ENCODE data around the gene THUMPD2.
"Not testable (repeated sequence)": the region's sequence is repeated elsewhere in the genome, so short reads cannot be mapped to it uniquely, and the experiment has no call there.

Gene THUMPD2, protein sequence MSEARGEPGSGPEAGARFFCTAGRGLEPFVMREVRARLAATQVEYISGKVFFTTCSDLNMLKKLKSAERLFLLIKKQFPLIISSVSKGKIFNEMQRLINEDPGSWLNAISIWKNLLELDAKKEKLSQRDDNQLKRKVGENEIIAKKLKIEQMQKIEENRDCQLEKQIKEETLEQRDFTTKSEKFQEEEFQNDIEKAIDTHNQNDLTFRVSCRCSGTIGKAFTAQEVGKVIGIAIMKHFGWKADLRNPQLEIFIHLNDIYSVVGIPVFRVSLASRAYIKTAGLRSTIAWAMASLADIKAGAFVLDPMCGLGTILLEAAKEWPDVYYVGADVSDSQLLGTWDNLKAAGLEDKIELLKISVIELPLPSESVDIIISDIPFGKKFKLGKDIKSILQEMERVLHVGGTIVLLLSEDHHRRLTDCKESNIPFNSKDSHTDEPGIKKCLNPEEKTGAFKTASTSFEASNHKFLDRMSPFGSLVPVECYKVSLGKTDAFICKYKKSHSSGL

DNA sequence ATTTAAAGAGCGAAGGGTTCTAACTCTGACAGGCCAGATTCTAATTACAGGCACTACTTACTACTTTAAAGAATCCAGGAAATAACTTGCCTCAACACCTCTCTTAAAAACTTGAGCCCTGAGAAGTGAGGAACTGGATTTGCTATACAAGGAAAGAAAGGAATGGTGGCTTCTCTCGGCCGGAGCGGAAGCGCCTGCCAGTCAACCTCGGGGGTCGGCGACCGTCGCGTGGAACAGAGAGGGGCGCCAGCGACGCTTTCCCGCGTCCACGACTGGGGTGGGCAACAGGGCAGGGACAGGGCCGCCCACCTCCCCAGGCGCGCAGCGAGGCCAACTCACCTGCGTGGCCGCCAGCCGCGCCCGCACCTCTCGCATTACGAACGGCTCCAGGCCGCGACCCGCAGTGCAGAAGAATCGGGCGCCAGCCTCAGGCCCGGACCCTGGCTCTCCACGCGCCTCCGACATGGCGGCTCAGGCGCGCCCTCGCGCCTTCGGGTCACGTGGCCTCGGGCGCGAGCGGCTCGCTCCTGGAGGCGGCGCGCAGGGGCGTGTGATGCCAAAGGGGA lies at the start of gene THUMPD2:
THUMPD2 (minus strand) TSS at position 484 of the 566 bp plus-strand sequence; CDS start at position 465, 19 bp downstream.
- DNase-seq = peak; percentile 94

GRCh38 chr2:39821871-39822270 lies 42.8 kb upstream of the THUMPD2 start:
- DNase-seq = peak; percentile 20

GRCh38 chr2:39816845-39817244 lies 37.8 kb upstream of the THUMPD2 start:
- no peak for DNase-seq

- DNase-seq = no peak
Observed at GRCh38 chr2:39816428-39816827, 37.4 kb upstream of the THUMPD2 start.

DNA sequence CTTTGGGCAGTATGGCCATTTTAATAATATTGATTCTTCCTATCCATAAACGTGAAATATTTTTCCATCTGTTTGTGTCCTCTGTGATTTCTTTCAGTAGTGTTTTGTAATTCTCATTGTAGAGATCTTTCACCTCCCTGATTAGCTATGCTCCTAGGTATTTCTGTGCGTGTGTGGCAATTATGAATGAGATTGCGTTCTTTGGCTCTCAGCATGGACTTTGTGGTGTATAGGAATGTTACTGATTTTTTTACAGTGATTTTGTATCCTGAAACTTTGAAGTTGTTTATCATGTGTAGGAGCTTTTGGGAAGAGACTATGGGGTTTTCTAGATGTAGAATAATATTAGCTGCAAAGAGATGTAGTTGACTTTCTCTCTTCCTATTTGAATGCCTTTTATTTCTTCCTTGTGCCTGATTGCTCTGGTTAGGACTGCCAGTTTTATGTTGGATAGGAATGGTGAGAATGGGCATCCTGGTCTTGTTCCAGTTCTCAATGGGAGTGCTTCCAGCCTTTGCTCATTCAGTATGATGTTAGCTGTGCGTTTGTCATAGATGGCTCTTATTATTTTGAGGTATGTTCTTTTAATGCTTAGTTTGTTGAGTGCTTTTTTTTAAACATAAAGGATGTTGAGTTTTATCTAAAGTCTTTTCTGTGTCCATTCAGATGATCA lies 27.0 kb upstream of the THUMPD2 start:
- DNase-seq = no peak

- DNase-seq = no peak
Observed at GRCh38 chr2:39803839-39804238, 24.8 kb upstream of the THUMPD2 start.

DNA sequence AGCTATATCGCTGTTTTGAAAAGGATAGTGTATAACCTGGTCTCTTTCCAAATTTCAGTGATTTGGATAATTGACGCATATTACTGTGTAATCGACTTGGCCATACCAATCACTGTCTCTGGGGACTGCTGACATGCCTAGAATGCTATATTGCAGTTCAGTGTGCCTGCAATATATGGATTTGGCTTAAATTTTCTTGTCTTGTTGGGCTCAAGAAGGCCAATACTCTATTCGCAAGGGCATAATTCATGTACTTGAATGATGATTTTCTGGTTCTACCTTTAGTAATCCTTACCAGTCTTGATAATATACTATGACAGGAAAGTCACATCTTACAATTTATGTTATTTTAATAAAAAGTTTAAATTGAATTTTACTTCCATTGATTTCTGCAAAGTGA lies 21.7 kb upstream of the THUMPD2 start:
- no peak for DNase-seq

DNA sequence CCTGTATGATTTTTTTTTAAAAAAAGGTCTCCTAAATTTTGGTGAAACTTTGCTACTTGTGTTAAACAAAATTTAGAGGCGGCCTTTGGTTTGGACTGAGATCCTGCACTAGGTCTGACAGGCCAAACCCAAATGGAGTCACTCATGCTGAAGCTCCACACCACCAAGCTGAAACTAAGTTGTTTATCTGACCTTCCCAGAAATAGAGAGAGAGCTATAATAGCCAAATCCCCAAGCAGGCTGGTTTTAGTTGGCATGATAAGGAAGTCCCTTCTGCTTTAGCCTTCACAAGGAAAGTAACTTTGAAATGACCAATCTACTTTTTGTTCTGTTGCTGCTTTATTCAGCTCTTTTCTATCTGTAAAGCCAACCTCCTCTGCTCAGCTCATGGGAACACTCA lies 17.1 kb upstream of the THUMPD2 start:
- DNase-seq = no peak

GRCh38 chr2:39790216-39790818 lies 11.3 kb upstream of the THUMPD2 start:
- DNase-seq = not testable (repeated sequence)

GRCh38 chr2:39787950-39788349 lies 8.9 kb upstream of the THUMPD2 start:
- DNase-seq = no peak

DNA sequence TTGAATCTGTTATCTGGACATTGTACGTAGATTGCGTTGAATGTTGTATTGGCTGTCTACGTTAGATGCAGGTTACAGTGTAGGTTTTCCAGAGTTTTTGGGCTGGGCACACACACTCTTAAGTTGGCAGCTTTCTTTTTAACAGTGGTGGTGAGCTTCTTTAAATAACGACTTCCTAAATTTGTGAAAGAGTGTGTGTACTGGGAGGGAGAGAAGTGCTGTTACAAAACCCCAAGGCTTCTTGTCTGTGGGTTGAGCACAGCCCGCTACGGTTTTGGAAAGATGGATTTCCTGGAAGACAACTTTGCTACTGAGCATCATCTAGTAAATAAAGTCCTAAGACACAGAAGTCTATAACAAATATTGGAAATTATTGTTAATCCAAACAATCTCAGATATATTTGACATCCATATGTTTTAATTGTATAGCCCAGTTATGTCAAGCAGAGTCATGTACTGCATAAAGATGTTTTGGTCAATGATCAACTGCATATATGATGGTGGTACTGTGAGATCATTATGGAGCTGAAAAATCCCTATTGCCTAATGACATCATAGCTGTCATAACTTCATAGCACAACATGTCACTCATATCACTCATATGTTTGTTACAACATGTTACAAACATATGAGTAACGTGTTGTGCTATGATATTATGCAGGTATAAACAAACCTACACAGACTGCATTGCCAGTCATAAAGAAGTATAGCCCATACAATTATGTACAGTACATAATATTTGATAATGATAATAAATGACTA lies 7.9 kb upstream of the THUMPD2 start:
- no peak for DNase-seq

GRCh38 chr2:39782591-39782990 lies 3.5 kb upstream of the THUMPD2 start:
- DNase-seq = no peak

DNA sequence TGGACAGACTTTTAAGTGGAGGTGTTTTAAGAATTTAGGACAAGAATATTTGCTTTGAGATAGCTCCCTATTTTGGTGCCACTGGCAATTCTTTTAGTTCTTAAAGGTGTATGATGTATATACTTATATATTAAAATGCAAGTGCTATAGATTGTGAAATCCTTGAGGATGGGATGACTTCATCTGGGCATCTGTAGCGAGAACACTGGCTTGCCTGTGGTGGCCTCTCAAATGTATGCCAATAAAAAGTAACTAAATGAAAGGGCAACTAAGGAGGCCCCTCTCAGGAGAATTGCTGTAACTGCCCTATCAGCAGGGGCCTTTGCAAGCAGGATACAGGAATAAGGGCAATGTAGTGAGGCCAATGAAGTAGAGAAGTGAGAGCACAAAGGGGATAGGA lies 2.6 kb upstream of the THUMPD2 start:
- DNase-seq = no peak

DNA sequence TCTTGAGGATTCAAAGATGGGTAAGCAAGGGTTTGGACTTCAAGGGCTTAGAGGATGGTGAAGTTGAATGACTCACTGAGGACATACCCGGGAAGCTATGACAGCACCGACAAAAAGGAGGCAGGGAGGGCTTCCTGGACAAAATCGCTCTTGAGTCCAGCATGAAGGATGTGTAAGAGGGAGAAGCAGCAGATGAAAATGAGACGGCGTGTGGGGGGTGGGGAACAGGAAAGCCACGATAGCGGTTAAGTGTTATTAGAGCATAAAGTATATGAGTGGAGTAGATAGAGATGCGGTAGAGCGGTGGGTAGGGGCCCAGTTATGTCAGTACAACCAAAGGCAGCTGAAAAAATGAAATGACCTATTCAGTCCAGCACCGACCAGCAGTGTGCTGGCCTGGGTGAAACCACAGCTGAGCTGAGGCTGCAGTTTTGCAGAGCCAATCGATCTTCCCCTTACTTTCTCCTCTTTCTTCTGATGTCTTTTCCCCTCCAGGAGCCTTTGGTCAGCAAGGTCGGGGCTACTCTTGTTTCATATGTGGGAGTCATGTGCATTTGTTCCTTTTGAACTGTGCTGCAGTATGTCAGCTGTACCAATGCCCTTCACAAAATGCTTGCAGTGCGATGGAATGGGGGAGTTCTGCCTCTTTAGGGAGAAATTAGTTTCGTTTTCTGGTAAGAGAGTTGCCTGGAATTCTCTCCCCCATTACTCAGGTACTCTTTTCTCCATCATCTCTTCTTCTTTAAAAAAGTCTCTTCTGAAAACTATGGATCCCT lies 2.0 kb upstream of the THUMPD2 start:
- no peak for DNase-seq

DNA sequence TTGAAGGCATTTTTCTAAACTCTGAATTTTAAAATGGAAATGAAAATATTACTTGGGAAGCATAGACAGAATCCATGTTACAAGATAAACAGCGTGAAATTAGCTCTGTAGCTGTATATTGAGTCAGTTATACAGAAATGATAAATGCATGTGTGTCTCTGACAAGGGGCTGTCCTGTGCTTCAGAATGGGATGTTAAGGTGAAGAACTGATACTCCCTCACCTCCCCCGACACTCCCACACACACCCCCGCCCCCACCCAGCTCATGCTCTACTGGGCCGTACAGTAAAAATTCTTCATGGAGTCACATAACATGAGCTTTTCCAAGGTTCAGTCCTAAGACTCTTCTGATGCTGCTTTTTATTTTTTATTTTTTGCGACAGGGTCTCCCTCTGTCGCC lies 869 bp upstream of the THUMPD2 start:
- no peak for DNase-seq

DNA sequence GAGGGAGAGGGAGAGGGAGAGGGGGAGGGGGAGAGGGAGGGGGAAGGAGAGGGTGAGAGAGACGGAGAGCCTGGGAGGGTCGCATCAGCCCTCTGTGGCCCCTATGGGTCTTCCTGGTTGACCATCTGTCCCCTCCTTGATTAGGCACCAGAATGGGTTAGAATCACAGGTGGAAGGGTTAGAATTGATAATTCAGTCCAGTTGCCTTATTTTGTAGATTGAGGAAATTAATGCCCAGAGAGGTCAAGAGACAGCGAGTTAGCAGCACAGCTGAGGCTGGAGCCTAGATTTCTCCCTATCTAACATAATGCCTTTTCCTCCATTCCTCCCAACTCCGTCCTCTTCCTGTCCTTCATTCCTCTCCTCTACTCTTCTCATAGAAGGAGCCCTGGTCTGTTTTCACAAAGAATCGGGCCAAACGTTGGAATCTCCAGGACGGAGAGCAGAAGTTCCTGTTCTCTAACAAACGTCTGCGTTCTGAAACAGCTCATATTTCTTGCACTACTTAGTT lies 338 bp upstream of the THUMPD2 start:
- no peak for DNase-seq

- DNase-seq = peak; percentile 49
Observed at GRCh38 chr2:39778233-39778632, 825 bp downstream of the THUMPD2 start.

GRCh38 chr2:39772812-39773152 lies 6.3 kb downstream of the THUMPD2 start:
- DNase-seq = no peak

DNA sequence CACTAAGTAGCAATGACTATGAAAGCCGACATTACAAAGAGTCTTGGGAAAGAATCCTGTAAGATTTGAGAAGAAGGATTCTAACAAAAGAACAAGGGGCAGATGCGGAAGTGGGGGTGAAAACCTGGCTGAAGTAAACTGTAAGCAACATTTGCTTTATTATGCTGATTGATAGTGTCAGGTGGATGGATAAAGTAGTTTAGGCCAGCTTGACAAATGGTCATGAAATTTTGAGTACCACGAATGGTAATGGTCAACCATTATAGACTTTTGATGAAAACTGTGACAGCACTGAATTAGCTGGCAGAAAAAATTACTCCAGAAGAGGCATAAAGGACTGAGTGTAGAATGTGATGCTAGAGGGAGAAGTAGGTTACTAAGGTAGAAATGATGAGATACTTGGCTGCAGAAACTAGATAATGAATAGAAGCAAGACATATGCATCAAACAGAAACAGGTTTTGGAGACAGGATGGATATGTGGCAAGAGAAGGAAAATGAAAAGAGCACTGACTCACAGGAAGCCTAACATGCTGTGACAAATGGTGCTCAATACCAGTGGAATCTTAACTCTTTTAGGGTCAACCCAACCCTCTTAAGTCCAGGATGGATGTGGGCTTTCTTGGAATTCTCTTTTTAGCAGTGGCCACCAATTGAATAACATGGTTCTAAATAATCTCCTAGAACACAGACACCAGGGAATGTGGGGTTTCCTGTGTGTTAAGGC lies 6.8 kb downstream of the THUMPD2 start:
- no peak for DNase-seq

GRCh38 chr2:39762448-39762847 lies 16.6 kb downstream of the THUMPD2 start:
- no peak for DNase-seq

DNA sequence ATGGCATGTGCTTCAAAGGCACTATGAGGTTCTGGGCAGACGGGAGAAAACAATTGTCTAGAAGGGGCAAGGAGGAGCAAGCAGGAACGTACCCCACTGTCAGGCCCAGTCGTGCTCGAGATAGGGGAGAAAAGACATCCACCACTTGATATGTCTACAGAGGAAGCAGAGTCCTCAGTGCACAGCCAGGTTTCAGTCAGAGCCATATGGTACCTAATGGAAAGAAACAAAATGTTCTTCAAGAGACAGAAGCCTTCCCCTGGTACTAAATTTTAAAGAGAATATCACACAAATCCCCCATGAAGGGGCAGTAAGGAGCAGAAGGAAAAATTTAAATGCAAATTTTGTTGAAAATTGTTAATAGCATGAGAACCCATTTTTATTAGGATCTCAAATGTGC lies 21.9 kb downstream of the THUMPD2 start:
- no peak for DNase-seq
